ENCODE results near the gene TPST2. TPM values are rescaled to one million over a fixed set of nuclear protein-coding genes. Genes with fewer than 3 reads are reported as not detected.

Gene TPST2
- total RNA-seq, 1 experiment from 2014 or later: 8.2 TPM

DNA sequence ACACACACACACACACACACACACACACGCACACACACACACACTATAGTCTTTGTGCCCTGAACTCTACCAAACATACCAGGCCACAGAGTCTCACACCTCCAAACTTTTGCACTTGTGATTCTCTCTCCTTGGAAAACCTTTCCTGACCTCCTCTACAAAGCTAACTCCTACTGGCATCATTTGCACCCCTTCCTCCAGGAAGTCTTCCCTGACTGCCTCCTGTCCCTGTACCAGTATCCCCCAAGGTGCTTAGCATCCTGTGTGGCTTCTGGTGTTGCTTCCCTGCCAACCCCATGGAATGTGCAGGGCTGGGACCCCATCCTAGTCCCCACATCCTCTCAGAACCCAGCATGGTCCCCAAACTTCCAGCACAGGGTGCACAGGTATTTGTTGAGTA is 8.9 kb downstream of the TPST2 start:
- H3K27ac ChIP-seq (ENCODE audit: low read depth, low read length, poor library complexity, severe bottlenecking): no peak overlapping the region
- TF ChIP-seq, protein P1, sequence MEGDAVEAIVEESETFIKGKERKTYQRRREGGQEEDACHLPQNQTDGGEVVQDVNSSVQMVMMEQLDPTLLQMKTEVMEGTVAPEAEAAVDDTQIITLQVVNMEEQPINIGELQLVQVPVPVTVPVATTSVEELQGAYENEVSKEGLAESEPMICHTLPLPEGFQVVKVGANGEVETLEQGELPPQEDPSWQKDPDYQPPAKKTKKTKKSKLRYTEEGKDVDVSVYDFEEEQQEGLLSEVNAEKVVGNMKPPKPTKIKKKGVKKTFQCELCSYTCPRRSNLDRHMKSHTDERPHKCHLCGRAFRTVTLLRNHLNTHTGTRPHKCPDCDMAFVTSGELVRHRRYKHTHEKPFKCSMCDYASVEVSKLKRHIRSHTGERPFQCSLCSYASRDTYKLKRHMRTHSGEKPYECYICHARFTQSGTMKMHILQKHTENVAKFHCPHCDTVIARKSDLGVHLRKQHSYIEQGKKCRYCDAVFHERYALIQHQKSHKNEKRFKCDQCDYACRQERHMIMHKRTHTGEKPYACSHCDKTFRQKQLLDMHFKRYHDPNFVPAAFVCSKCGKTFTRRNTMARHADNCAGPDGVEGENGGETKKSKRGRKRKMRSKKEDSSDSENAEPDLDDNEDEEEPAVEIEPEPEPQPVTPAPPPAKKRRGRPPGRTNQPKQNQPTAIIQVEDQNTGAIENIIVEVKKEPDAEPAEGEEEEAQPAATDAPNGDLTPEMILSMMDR (conservative IDR thresholded peaks at IDR 0.05; ENCODE audit: low read depth, low read length): no peak
- TF ChIP-seq EZH2 (IDR thresholded peaks at IDR 0.05; ENCODE audit: borderline replicate concordance, low read depth, low read length, poor library complexity, severe bottlenecking): no peak
- H3K27me3 ChIP-seq (replicated peaks; ENCODE audit: insufficient read depth, low read depth, low read length, poor library complexity): no peaks in the 10 kb centered on the region
- no peaks in the 10 kb centered on the region for H3K4me1 ChIP-seq (ENCODE audit: insufficient read depth, low read length, poor library complexity, severe bottlenecking)
- CTCF ChIA-PET: no interaction called here
- H3K36me3 ChIP-seq (ENCODE audit: insufficient read depth, low read length, poor library complexity, severe bottlenecking): no peaks in the 10 kb centered on the region
- no peaks in the 10 kb centered on the region for H3K9me3 ChIP-seq (ENCODE audit: low read depth, low read length, poor library complexity, severe bottlenecking)
- intact Hi-C loops (cut with micrococcal nuclease; ENCODE audit: unreplicated experiment): no loop called here
- DNase-seq (ENCODE audit: low spot score): no peak
- POLR2A ChIA-PET (ENCODE audit: low non-redundant PET): no interaction called here
- no peak overlapping the region for H3K4me3 ChIP-seq (ENCODE audit: low read depth, low read length, poor library complexity, severe bottlenecking)
- no TSS peak for BruUV-seq (replicated peaks)

DNA sequence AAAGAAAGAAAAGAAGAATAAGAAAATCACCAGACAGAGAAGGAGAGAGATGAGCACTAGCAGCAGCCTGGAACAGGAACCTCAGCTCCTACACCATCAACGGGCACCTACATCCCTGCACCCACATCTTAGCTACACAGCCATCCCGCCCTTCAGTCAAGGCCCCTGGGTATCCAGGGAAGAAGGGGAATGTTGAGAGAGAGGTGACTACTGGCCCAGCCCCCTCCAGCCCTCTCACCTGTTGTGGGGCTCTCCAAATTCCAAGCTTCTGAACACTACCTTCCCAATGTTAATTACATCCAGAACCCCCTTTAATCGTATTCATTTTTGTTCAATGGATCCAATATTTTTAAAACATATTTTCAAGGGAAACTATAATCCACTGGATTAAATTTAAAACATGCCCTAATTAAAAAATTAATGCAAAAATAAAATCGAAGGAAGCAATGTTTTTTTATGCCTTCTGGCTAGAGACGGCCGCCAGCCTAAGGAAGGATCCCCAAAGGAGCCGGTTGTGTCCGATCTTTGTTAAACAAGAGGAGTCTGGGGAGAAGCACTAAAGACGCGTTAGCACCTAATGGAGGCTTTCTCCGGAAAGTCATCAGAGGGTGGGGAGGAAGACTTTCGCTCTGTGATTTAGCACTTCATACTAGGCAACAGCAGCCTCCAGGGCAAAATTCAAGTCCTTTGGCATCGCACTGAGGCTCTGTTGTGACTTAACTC is 9.5 kb downstream of the TPST2 start:
- H3K27ac ChIP-seq (ENCODE audit: low read depth, low read length, poor library complexity, severe bottlenecking): no peak overlapping the region
- no peak overlapping the region for H3K4me3 ChIP-seq (ENCODE audit: low read depth, low read length, poor library complexity, severe bottlenecking)
- ChIA-PET POLR2A (ENCODE audit: low non-redundant PET) (no interaction called here), CTCF (no interaction called here)
- no peaks in the 10 kb centered on the region for H3K27me3 ChIP-seq (replicated peaks; ENCODE audit: insufficient read depth, low read depth, low read length, poor library complexity)
- TF ChIP-seq EZH2 (IDR thresholded peaks at IDR 0.05; ENCODE audit: borderline replicate concordance, low read depth, low read length, poor library complexity, severe bottlenecking): no peak
- TF ChIP-seq, protein P1 (conservative IDR thresholded peaks at IDR 0.05; ENCODE audit: low read depth, low read length): no peak
- no TSS peak for BruUV-seq (replicated peaks)
- no peaks in the 10 kb centered on the region for H3K4me1 ChIP-seq (ENCODE audit: insufficient read depth, low read length, poor library complexity, severe bottlenecking)
- H3K9me3 ChIP-seq (ENCODE audit: low read depth, low read length, poor library complexity, severe bottlenecking): no peaks in the 10 kb centered on the region
- intact Hi-C loops (cut with micrococcal nuclease; ENCODE audit: unreplicated experiment): no loop called here
- H3K36me3 ChIP-seq (ENCODE audit: insufficient read depth, low read length, poor library complexity, severe bottlenecking): no peaks in the 10 kb centered on the region
- no peak for DNase-seq (ENCODE audit: low spot score)

DNA sequence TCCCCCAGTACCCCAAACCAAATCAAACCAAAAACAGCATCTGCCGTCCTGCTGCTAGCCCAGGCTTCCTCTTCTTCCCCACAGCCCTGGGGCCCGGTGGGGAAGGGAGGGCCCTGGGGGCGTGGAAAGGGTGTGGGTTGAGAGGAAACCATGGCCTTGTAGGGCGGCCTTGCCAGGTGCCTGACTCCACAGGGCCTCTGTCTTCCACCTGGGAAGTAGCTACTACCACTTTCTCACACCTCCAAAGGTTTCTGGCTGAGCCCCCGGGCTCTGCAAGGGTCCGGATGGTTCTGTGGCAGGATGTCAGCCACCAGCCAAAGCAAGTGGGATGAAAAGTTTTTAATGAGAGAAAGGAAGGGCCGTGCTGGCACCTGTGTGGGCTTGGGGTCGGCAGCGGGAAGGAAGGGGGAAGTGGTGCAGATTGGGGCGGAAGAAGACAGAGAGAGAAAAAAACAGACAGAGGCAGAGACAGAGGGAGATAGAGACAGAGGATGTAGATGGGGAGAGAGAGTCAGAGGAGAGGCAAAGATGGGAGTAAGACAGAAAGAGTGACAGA is 10.5 kb downstream of the TPST2 start:
- TF ChIP-seq, protein P1 (conservative IDR thresholded peaks at IDR 0.05; ENCODE audit: low read depth, low read length): no peak
- TF ChIP-seq EZH2 (IDR thresholded peaks at IDR 0.05; ENCODE audit: borderline replicate concordance, low read depth, low read length, poor library complexity, severe bottlenecking): no peak
- Histone ChIP-seq H3K27ac (ENCODE audit: low read depth, low read length, poor library complexity, severe bottlenecking) (no peak overlapping the region), H3K36me3 (ENCODE audit: insufficient read depth, low read length, poor library complexity, severe bottlenecking) (no peaks in the 10 kb centered on the region), H3K4me3 (ENCODE audit: low read depth, low read length, poor library complexity, severe bottlenecking) (no peak overlapping the region), H3K4me1 (ENCODE audit: insufficient read depth, low read length, poor library complexity, severe bottlenecking) (no peaks in the 10 kb centered on the region), H3K9me3 (ENCODE audit: low read depth, low read length, poor library complexity, severe bottlenecking) (no peaks in the 10 kb centered on the region), H3K27me3 (replicated peaks; ENCODE audit: insufficient read depth, low read depth, low read length, poor library complexity) (no peaks in the 10 kb centered on the region)
- POLR2A ChIA-PET (ENCODE audit: low non-redundant PET): no interaction called here
- intact Hi-C loops (cut with micrococcal nuclease; ENCODE audit: unreplicated experiment): no loop called here
- BruUV-seq (replicated peaks): no TSS peak
- CTCF ChIA-PET: no interaction called here
- no peak for DNase-seq (ENCODE audit: low spot score)

Measured in A673 (cell line).